NCI-H2227 (cell line): ENCODE results near the gene KLK15.

ENCODE experiments used
- DNase-seq: peaks from one replicate; lab custom pipeline; 2025; ENCODE audit not compliant: unreplicated experiment; lab: John Stamatoyannopoulos, UW

Gene KLK15

GRCh38 chr19:50833117-50833801 is at the start of gene KLK15:
Gene KLK15, minus strand, starts transcription at chr19:50833574. Its CDS starts 2,082 bp downstream, at chr19:50831492.
- no peak for DNase-seq

GRCh38 chr19:50882188-50882587 is 48.8 kb upstream of the KLK15 start:
- DNase-seq: no peak

- no peak for DNase-seq
Measured at GRCh38 chr19:50880241-50880640, 46.9 kb upstream of the KLK15 start.

- DNase-seq: no peak
Measured at GRCh38 chr19:50878851-50879250, 45.5 kb upstream of the KLK15 start.

GRCh38 chr19:50877338-50877737 is 44.0 kb upstream of the KLK15 start:
- DNase-seq: no peak

- DNase-seq: no peak
Measured at GRCh38 chr19:50876456-50876855, 43.1 kb upstream of the KLK15 start.

- no peak for DNase-seq
Measured at GRCh38 chr19:50875795-50876422, 42.5 kb upstream of the KLK15 start.

GRCh38 chr19:50874211-50874610 is 40.8 kb upstream of the KLK15 start:
- no peak for DNase-seq

GRCh38 chr19:50873056-50873455 is 39.7 kb upstream of the KLK15 start, which contains the start of gene KLK2:
Gene KLK2, plus strand, starts transcription at chr19:50873439. Its CDS starts 35 bp downstream, at chr19:50873474.
- no peak for DNase-seq

- no peak for DNase-seq
Measured at GRCh38 chr19:50870417-50871089, 37.2 kb upstream of the KLK15 start.

- DNase-seq: no peak
Measured at GRCh38 chr19:50869479-50869878, 36.1 kb upstream of the KLK15 start.

GRCh38 chr19:50861496-50862286 is 28.3 kb upstream of the KLK15 start:
- DNase-seq: no peak

- DNase-seq: no peak
Measured at GRCh38 chr19:50861010-50861409, 27.6 kb upstream of the KLK15 start.

- DNase-seq: no peak
Measured at GRCh38 chr19:50859849-50860248, 26.5 kb upstream of the KLK15 start.

- no peak for DNase-seq
Measured at GRCh38 chr19:50858886-50859285, 25.5 kb upstream of the KLK15 start.

GRCh38 chr19:50857366-50857765 is 24.0 kb upstream of the KLK15 start:
- no peak for DNase-seq

- no peak for DNase-seq
Measured at GRCh38 chr19:50854636-50855410, 21.4 kb upstream of the KLK15 start, which contains the start of gene KLK3. Gene KLK3, plus strand, starts transcription at chr19:50854915. Its CDS starts 41 bp downstream, at chr19:50854956.

GRCh38 chr19:50851620-50852019 is 18.2 kb upstream of the KLK15 start:
- no peak for DNase-seq

GRCh38 chr19:50850738-50851137 is 17.4 kb upstream of the KLK15 start:
- no peak for DNase-seq

- no peak for DNase-seq
Measured at GRCh38 chr19:50844296-50844935, 11.0 kb upstream of the KLK15 start.
